GM21515 (cell line): ENCODE data around the gene DTL.

Experiments
- ATAC-seq: cut with Tn5 transposase; IDR thresholded peaks from one replicate; pipeline ENCODE4 v1.9.1; 2021; ENCODE audit not compliant: unreplicated experiment

The DTL gene

DNA sequence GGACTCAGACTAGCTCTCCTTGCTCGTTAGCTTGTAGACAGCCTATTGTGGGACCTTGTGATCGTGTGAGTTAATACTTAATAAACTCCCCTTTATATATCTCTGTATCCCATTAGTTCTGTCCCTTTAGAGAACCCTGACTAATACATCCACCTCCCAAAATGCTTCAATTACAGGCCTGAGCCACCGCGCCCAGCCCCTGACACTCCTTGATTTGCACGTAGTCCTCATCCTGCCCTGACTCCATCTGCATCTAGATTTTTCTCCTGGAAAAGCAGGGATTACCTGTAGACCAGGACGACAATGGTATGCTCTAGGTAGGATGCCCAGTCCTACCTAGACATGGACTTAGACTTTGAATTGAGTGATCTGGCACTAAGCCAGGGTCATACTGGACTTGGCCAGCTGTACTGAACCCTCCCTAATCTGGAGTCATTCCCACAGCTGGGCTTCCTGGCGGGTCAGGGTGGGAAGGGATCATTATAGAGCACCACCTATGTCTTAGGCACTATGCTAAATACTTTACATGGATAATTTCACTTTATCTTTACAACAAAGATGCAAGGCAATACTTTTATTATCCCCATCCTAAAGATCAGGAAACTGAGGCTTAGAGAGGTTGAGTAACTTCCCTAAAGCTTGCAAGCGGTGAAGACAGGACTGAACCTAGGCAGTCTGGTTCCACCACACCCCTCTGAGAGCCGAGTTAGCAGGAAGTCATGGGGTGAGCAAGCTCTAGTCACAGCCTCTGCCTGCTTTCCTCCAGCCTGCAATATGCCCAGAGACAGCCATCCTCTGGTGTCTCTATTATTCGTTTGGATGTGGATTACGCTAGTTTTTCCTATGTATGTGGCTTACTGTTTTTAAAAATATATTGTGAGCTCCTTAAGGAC lies 89.4 kb downstream of the DTL start:
- no peak for ATAC-seq

DNA sequence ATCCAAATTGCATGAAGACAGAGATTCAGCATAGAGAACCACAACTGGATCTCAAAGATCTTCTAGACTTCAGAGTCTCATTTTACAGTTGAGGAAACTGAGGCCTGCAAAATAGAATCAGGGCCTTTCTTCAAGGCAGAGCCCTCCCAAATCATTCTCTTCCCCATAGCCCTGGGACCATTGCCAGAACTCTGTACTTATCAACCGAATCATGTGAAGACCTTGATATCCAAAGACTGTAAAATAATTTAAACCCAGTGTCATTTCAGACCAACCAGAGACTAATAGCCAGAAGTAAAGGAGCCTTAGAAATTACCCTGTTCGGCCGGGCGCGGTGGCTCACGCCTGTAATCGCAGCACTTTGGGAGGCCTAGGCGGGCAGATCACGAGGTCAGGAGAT lies 90.1 kb downstream of the DTL start:
- ATAC-seq, result no peak

DNA sequence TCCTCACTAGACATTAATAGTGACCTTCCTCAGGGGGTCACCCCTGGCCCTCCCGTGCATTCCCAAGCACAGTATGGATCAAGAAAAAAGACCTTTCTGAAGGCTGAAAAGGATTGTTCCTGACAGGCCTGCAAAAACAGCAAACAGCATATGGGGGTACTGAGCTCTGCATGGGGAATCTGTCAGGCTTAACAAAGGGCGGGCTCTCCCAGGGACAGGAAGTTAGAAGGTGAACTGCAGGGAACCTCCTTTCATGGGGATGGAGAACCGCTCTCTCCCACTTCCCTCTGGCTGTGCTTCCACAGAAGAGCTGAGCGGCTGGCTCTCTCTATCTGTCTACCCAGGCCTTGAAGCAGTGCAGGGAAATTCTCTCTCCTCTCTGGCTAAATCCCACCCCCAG lies 91.7 kb downstream of the DTL start:
- ATAC-seq, result no peak

DNA sequence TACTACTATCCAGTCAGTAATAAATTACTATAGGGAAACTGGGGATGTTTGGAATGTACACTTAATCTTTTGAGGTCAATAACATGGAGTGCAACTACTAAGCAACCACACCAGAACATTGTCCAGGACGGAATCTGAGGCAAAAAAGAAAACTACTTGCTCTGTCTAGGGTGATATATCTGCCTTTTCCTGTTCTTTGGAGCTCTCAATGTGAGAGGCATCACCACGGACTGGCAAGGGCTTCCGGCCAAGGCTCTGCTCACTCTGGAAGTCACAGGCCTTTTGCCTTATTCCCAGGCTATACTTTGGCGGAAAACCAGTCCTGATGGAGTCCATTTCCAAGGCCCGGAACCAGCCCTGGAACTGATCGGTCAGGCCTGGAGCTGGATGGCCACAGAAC lies 94.2 kb downstream of the DTL start:
- no peak for ATAC-seq

DNA sequence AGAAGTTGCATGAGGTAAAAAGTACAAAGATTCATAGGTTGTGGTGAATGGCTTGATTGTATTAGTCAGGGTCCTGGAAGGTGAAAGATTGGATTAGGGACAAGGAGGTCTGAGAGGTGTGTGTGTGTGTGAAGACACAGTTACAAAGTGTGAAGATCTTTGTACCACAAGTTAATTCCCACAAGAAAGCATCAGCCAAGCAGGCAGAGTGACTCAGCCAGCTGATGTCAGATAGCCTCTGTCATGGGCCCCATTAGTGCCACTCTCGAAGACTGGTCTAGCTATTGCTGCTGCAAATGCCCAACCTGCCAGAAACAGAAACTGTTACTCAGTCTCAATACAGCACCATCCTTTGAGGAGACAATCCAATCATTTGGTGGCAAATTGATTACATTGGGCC lies 96.5 kb downstream of the DTL start:
- no peak for ATAC-seq

DNA sequence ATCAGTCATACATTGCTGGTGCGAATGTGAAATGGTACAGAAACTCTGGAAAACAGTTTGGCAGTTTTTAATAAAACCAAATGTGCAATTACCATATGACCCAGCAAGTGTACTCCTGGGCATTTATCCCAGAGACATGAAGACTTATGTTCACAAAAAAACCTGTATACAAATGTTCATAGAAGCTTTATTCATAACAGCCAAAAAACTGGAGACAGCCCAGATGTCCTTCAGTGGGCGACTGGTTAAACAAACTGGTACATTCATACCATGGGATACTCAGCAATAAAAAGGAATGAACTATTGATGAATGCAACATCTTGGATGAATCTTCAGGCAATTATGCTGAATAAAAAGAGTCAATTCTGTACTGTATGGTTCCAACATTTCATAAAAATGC lies 97.8 kb downstream of the DTL start:
- no peak for ATAC-seq

DNA sequence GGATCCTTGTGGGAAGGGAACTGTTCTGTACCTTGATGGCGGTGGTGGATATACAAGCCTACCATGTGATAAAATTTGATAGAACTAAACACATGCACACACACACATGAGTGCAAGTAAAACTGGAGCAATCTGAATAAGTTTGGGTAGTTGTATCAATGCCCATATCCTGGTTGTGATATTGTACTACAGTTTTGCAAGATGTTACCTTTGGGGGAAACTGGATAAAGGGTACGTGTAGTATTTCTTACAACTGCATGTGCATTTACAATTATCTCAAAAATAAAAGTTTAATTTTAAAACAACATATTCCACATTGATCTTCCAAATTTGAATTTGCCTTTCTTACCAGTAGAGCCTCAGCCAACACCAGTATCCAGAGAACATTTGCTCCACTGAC lies 99.6 kb downstream of the DTL start:
- no peak for ATAC-seq

DNA sequence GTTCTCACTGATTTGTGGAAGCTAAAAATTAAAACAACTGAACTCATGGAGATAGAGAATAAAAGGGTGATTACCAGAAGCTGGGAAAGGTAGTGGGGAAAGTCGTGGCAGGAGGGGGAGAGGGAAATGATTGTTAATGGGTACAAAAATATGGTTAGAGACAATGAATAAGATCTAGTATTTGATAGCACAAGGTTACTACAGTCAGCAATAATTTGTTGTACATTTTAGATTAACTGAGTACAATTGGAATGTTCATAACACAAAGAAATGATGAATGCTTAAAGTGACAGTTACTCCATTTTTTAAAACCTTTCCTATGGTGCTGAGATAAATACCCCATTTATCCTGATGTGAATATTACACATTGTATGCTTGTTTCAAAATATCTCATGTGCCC lies 102.3 kb downstream of the DTL start:
- ATAC-seq, result no peak

DNA sequence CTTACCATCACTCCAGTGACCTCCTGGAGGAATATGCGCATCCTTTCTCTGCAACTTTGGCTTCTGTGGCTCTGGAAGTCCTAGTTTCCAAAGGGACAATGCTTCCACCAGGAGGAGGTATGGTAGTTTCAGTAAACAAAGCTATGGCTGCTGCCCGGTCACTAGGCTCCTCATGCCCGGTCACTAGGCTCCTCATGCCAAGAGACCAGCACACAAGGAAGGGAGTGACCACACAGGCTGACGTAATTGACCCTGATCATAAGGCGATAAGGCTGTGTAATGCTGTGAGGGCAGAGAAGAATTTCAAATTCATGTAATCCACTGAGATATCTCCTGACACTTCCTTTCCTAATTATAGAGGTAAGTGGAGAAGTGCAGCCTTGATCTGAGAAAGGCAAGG lies 102.9 kb downstream of the DTL start:
- ATAC-seq, result no peak

DNA sequence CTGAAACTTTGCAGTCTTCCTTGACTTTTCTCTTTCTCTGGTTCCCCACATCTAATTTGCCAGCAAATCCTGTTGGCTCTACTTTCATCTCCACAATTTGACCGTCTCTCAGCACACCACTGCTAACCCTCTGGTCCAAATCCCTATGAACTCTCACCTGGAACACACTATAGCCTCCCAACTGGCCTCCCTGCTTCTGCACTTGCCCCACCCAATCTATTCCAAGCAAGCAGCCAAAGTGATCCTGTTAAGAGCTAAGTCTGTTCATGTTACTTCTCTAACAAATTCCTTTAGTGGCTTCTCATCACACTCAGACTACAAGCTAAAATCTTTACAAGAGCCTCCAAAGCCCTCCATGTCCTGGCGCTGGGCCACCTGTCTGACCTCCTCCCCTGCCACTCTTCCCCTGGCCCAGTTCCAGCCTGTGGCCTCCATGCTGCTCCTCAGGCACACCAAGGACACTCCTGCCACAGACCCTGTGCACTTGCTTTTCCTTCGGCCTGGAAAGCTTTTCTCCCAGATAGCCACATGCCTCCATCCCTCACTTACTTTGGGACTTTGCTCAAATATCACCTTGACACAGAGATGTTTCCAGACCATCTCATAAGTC lies 104.1 kb downstream of the DTL start:
- no peak for ATAC-seq

DNA sequence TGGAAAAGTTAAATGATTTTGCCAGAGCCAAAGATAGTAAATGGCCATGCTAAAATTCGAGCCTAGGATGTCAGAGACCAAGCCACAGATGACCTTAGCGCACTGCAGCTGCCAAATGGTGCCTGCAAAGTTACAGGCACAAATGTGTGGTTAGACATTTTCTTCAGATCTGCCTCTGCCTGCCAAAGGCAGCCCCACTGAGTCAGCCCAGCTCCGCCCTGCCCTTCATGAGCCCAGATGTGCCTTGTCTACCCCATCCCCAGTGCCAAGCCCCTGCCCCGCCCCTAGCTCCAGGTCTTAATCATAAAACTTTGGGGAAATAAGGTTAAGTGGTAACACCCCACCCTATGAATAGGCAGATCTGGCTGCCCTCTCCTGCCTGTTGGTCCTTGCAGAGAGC lies 105.9 kb downstream of the DTL start:
- ATAC-seq, result no peak

DNA sequence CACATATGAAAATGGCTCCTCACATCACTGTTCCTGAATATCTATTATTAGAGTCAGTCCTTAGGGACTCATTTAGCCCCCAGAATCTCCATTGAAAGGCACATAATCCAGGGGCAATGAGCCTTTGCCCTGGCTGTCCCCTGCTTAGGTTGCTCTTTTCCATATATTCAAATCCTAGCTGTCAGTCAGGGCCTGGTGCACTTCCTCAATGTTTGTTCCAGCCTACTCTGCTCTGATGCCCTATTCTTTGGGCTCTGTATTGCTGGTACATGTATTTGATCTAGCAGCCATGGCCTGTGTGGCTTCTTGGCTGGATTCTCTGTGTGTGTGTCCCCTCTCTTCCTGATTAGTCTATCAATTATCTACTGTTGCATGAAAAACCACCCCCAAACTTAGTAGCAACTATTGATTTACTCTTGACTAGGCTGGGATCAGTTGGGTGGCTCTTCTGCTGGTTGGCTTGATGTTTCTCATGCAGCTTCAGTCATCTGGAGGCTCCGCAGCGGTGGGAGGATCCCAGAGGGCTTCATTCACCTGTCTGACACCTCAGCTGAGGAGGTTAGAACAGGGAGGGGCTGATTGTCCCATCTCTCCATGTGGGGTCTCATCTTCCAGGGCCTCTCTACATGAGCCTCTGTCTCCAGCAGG lies 107.5 kb downstream of the DTL start:
- ATAC-seq, result no peak

DNA sequence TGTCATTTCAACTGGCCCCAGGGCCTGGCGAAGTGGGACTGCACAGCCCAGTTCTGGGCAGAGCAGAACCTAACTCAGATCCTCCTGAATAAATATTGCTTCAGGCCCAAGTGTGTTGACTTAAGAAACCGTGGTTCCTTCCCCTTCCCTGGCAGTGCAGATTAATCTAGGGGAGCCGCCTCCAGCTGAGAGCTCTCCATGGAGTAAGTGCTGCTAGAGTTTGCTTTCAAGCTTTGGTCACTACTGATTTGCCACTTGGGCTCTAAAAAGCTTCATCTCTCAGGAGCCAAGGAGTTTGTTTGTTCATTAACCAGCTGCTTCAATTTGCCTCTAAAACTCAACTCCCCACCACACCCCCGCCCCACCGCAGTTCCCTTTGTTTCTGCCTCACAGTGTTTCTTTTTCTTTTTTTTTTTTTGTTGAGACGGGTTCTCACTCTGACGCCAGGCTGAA lies 112.1 kb downstream of the DTL start:
- ATAC-seq, result no peak

DNA sequence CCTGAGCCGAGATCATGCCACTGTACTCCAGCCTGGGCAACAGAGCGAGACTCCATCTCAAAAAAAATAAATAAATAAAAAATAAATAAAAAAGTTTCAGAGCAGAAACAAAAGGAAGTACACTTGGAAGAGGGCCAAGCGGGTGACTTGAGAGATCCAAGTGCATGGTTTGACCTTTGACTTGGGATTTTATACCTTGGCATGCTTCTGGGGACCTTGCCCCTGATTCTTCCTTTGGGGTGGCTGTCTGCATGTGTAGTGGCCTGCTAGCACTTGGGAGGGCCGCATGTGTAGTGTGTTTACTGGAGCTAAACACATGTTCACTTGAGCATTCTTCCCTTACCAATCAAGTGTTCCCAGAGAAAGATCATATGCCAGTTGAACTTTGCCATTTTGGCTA lies 114.0 kb downstream of the DTL start:
- no peak for ATAC-seq

DNA sequence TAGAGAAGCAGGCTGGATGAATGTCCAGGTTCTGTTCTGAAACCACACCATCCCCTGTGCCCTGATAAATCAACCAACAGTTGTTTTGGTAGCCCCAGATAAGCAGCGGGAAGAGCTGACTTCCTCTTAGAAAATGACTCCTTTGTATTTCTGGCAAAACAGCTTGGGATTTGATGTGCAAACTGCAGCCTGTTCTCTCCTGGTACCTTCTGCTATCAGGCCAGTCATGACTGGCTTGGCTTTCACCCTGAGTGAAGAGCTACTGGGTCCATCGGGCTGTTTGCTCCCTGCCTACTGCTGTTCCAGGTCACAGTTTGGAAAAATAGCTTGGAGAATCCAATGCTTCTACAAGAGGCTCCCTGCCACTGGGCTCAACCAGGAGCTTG lies 116.8 kb downstream of the DTL start:
- ATAC-seq, result no peak

DNA sequence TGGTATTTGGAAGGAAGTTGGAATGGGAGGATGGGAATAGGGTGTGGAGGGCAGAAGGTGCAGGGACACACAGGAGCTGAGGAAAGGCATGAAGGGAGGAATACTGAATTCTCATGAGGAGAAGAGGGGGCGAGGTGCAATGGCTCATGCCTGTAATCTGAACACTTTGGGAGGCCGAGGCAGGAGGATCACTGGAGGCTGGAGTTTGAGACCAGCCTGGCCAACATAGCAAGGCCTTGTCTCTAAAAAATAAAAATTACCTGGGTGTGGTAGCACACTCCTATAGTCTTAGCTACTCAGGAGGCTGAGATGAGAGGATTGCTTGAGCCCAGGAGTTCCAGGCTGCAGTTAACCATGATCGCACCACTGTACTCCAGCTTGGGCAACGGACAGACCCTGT lies 117.3 kb downstream of the DTL start:
- ATAC-seq, result no peak

DNA sequence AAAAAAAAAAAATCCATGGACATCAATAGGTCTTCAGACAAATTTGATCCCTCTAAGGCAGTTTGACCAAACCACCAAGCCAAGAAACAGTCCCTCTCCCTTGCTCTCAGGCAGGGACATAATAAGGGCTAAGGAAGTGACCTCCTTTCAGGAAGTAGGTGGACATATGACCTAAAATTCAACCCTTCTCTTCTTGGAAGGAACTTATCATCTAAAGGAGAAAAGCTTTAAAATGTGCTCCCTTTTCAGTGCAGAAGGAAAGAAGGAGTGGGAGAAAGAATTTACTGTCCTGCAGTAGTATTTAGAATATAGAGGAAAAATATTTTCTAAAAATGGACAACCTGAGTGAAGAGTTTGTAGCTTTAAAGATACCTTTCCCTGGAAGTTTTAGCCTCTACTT lies 118.1 kb downstream of the DTL start:
- no peak for ATAC-seq
